Mesothelial cell of epicardium (in vitro differentiated cells): ENCODE measurements around the gene PAM. TPM values are rescaled to one million over a fixed set of nuclear protein-coding genes. Genes with fewer than 3 reads are reported as not detected.

Source experiments
- DNase-seq, 2 experiments: peaks; one replicate each; pipeline ENCODE4 v3.0.0; 2021; ENCODE audit warnings: low spot score in 2 of 2; ENCODE audit not compliant: unreplicated experiment in 2 of 2
- H3K27ac Mint-ChIP-seq: 2 replicates; pipeline ENCODE4 v1.8.0; 2021; ENCODE audit warnings: mixed read lengths
- H3K27me3 Mint-ChIP-seq: 2 replicates; pipeline ENCODE4 v1.8.0; 2021; ENCODE audit warnings: low read depth, mixed read lengths
- H3K36me3 Mint-ChIP-seq: 2 replicates; pipeline ENCODE4 v1.8.0; 2021; ENCODE audit warnings: mixed read lengths
- H3K4me1 Mint-ChIP-seq: 2 replicates; pipeline ENCODE4 v1.8.0; 2021; ENCODE audit warnings: mixed read lengths
- H3K4me3 Mint-ChIP-seq: 2 replicates; pipeline ENCODE4 v1.8.0; 2021; ENCODE audit warnings: mild to moderate bottlenecking, moderate library complexity, mixed read lengths
- H3K9me3 Mint-ChIP-seq: 2 replicates; pipeline ENCODE4 v1.8.0; 2021; ENCODE audit warnings: mixed read lengths
- CTCF ChIP-seq: fragments of 200-600 bp; sonication (generic); IDR thresholded peaks from one replicate; pipeline ENCODE4 v1.5.0; 2021; ENCODE audit warnings: antibody characterized with exemption; ENCODE audit not compliant: unreplicated experiment
- total RNA-seq: library from RNA; stranded (reverse); gene quantifications from 3 replicates; pipeline ENCODE4 v1.2.1, GENCODE V29; 2021

PAM gene
- total RNA-seq, 1 donor from 2014 or later, result 94.3 TPM

- TF ChIP-seq CTCF, result no peak
- DNase-seq, result no peak
- Mint-ChIP-seq H3K4me1 (peaks cover 9% of the 10 kb centered on the region), H3K9me3 (peaks cover 9% of the 10 kb centered on the region), H3K27ac (no peak overlapping the region), H3K4me3 (no peak overlapping the region), H3K36me3 (peaks cover 6% of the 10 kb centered on the region), H3K27me3 (no peaks in the 10 kb centered on the region)
Measured at GRCh38 chr5:103000089-103000488, 245.0 kb downstream of the PAM start.

DNA sequence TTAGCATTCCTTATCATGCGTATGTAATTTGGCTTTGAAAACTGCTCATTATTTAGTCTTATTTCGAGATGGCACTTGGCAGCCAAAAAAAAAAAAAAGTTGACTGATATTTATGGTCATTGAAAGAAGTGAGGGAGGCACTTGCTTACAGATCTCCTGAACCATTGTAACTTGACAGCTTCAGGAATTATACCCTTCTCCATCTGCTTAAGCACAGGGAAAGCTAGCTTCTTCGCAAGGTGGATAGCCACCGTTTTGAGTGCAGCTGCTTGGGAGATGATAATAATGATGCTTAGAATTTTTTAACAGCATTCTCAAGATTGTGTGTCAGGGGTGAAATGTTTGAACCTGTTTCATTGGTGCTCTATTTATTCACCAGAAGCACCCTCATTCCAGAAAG lies 248.8 kb downstream of the PAM start:
- Mint-ChIP-seq H3K36me3 (peaks cover 6% of the 10 kb centered on the region), H3K4me1 (peaks cover 9% of the 10 kb centered on the region), H3K27me3 (no peaks in the 10 kb centered on the region), H3K4me3 (no peak overlapping the region), H3K27ac (no peak overlapping the region), H3K9me3 (peaks cover 6% of the 10 kb centered on the region)
- no peak for DNase-seq
- no peak for TF ChIP-seq CTCF

DNA sequence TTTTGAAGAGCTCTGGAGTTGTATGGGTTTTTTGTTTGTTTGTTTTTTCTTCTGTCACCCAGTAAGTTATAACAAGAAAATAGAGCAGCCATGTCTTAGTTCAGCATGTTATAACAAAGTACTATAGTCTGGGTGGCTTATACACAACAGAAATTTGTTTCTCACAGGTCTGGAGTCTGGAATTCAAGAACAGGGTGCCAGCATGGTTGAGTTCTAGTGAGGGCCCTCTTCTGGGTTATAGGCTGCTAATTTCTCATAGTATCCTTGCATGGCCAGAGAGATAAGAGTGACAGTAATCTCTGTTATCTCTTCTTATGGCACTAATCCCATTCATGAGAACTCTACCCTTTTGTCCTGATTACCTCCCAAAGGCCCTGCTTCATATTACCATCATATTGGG lies 250.2 kb downstream of the PAM start:
- Mint-ChIP-seq H3K27ac (no peak overlapping the region), H3K27me3 (no peaks in the 10 kb centered on the region), H3K36me3 (peaks cover under 1% of the 10 kb centered on the region), H3K9me3 (no peaks in the 10 kb centered on the region), H3K4me3 (no peak overlapping the region), H3K4me1 (peaks cover 9% of the 10 kb centered on the region)
- TF ChIP-seq CTCF, result no peak
- DNase-seq, result no peak

DNA sequence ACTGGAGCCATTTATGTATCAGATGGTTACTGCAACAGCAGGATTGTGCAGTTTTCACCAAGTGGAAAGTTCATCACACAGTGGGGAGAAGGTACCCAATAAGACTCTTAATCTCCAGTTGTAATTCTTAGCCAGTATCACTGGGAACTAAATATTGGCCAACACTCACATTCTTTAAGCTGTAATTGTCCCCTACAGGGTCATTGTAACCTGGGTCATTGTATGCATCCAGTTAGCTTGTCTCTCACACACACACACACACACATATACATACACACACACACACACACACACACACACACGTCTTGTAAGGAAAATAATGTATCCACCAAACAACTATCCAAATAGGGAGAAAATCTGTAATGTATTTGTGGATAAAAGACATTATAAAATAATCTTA lies 251.8 kb downstream of the PAM start:
- H3K27ac Mint-ChIP-seq, result no peak overlapping the region
- H3K27me3 Mint-ChIP-seq, result no peaks in the 10 kb centered on the region
- peaks cover 7% of the 10 kb centered on the region for H3K36me3 Mint-ChIP-seq
- H3K4me1 Mint-ChIP-seq, result peaks cover 9% of the 10 kb centered on the region
- H3K9me3 Mint-ChIP-seq, result peaks cover 6% of the 10 kb centered on the region
- H3K4me3 Mint-ChIP-seq, result no peak overlapping the region
- DNase-seq, result no peak
- TF ChIP-seq CTCF, result no peak

DNA sequence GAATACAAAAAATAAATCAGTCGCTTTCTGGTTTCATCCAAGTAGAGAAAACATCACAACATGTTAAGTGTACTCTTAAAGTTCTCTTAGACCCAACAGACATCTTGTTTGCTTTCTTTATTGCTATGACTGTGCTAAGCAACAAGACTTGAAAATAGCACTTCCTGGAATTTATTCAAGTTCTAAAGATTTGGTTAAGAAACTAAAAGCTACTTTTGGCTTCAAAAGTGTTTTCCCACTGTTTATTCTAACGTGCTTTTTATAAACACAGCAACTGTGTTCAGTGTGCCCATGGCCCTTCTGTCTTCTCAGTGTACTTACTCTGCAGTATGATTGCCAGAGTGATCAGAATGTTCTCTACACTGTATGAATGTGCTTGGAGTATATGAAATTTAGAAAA lies 255.1 kb downstream of the PAM start:
- H3K4me1 Mint-ChIP-seq, result no peaks in the 10 kb centered on the region
- no peaks in the 10 kb centered on the region for H3K27me3 Mint-ChIP-seq

More for the DNA sequence above, 255.1 kb downstream of the PAM start:
- Mint-ChIP-seq H3K27ac (no peak overlapping the region), H3K9me3 (peaks cover 17% of the 10 kb centered on the region), H3K4me3 (no peak overlapping the region), H3K36me3 (peaks cover 20% of the 10 kb centered on the region)
- no peak for TF ChIP-seq CTCF
- DNase-seq, result no peak
